GM11168 (cell line): Measurements from ENCODE around the gene ATP6V0A1.
"Not testable (repeated sequence)": the region's sequence is repeated elsewhere in the genome, so short reads cannot be mapped to it uniquely, and the experiment has no call there.

Source experiments
- in situ Hi-C: fragments of 300-500 bp; cut with MboI; formaldehyde crosslinking; loops from one replicate; pipeline ENCODE4 v1.12.0; 2022; ENCODE audit warnings: low sequenced_read_pairs; ENCODE audit not compliant: unreplicated experiment

ATP6V0A1 gene

GRCh38 chr17:42458497-42459255 lies at the start of gene ATP6V0A1:
Gene ATP6V0A1, plus strand, starts transcription at chr17:42458878. Its CDS starts 2,017 bp downstream, at chr17:42460895.
- in situ Hi-C loops = no loop called here

GRCh38 chr17:42409523-42410318 lies 49.0 kb upstream of the ATP6V0A1 start:
- in situ Hi-C loops = no loop called here

- in situ Hi-C loops = no loop called here
Observed at GRCh38 chr17:42410319-42410685, 48.4 kb upstream of the ATP6V0A1 start.

GRCh38 chr17:42411361-42411760 lies 47.3 kb upstream of the ATP6V0A1 start:
- in situ Hi-C loops = no loop called here

- in situ Hi-C loops = no loop called here
Observed at GRCh38 chr17:42411905-42412679, 46.6 kb upstream of the ATP6V0A1 start.

GRCh38 chr17:42413464-42414040 lies 45.1 kb upstream of the ATP6V0A1 start:
- in situ Hi-C loops = no loop called here

- in situ Hi-C loops = no loop called here
Observed at GRCh38 chr17:42414704-42415409, 43.8 kb upstream of the ATP6V0A1 start.

- in situ Hi-C loops = not testable (repeated sequence)
Observed at GRCh38 chr17:42417981-42418380, 40.7 kb upstream of the ATP6V0A1 start.

- in situ Hi-C loops = no loop called here
Observed at GRCh38 chr17:42421136-42421506, 37.6 kb upstream of the ATP6V0A1 start.

GRCh38 chr17:42421507-42422338 lies 37.0 kb upstream of the ATP6V0A1 start:
- in situ Hi-C loops = no loop called here

GRCh38 chr17:42422412-42422957 lies 36.2 kb upstream of the ATP6V0A1 start:
- in situ Hi-C loops = no loop called here

- in situ Hi-C loops = no loop called here
Observed at GRCh38 chr17:42422958-42423712, 35.5 kb upstream of the ATP6V0A1 start, which contains the start of gene CAVIN1. Gene CAVIN1, minus strand, starts transcription at chr17:42423256. Its CDS starts 159 bp downstream, at chr17:42423097.

- in situ Hi-C loops = no loop called here
Observed at GRCh38 chr17:42423766-42424165, 34.9 kb upstream of the ATP6V0A1 start.

GRCh38 chr17:42424991-42425610 lies 33.6 kb upstream of the ATP6V0A1 start:
- in situ Hi-C loops = no loop called here

GRCh38 chr17:42428141-42428944 lies 30.3 kb upstream of the ATP6V0A1 start:
- in situ Hi-C loops = no loop called here

- in situ Hi-C loops = loop anchor here (5.0 kb wide), 1 partner anchor 77 kb away; no protein-coding TSS in a partner anchor
Observed at GRCh38 chr17:42429726-42430447, 28.8 kb upstream of the ATP6V0A1 start.
